ENCODE data around the gene ICAM5.

DNA sequence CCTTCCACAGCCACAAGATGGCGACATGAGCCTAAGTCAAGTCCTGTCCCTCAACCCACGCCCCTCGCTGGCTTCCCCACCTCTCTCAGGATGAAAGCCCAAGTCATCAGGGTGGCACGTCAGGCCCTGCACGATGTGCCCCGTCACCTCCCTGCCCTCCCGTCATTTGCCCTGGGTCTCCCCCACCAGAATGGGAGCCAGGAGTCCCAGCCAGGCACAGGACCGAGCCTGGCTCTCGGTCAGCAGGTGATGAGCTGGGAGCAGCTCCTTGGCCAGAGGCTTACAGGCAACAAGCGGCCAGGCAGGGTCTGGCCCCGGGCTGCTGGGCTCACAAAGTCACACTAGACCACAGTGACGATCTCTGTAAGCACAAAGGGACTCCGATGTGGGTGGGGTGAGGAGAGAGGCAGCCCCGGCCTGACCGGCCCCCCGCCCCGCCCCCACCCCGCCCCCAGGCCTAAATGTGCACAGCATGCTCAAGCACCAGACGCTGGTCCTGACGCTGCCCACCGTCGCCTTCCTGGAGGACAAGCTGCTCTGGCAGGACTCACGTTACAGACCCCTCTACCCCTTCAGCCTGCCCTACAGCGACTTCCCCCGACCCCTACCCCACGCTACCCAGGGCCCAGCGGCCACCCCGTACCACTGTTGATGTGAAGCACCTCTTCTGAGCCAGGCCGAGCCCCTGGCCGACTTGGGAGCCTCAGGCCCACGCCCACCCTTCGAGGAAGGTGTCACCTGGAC lies 30.4 kb upstream of the ICAM5 start:
- TF ChIP-seq, protein P1, sequence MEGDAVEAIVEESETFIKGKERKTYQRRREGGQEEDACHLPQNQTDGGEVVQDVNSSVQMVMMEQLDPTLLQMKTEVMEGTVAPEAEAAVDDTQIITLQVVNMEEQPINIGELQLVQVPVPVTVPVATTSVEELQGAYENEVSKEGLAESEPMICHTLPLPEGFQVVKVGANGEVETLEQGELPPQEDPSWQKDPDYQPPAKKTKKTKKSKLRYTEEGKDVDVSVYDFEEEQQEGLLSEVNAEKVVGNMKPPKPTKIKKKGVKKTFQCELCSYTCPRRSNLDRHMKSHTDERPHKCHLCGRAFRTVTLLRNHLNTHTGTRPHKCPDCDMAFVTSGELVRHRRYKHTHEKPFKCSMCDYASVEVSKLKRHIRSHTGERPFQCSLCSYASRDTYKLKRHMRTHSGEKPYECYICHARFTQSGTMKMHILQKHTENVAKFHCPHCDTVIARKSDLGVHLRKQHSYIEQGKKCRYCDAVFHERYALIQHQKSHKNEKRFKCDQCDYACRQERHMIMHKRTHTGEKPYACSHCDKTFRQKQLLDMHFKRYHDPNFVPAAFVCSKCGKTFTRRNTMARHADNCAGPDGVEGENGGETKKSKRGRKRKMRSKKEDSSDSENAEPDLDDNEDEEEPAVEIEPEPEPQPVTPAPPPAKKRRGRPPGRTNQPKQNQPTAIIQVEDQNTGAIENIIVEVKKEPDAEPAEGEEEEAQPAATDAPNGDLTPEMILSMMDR (IDR thresholded peaks at IDR 0.05): peak; percentile 48 to 70 (median 68)
- no peak for TF ChIP-seq POLR2A (IDR thresholded peaks at IDR 0.05)
